ENCODE data around the gene MAGEB17. TPM values are rescaled to one million over a fixed set of nuclear protein-coding genes. Genes with fewer than 3 reads are reported as not detected.
A peak's percentile ranks its signal among the peaks of the same experiment; 100 is the strongest.

The MAGEB17 gene
- total RNA-seq, 1 donor, result not detected

DNA sequence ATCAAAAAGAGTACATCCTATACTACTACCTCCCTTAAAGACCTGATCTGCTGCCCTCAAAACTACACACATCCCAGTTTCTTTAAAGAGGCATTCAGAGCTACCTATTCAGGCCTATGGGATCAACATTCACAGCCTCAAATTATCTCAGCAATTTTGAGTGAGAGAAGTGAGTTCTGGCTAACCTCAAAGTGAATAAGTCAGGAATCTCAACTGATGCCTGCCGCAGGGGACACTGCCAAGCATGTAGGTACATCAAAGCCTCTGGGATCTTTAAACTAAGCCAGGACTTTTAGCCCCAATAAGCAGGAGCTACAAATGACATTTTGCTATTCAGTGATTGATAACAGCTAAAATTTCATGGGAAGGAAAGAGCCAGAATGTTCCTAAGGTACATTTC lies 32.3 kb upstream of the MAGEB17 start:
- Histone ChIP-seq H2AFZ (ENCODE audit: low read length) (no peak overlapping the region), H3K27ac (ENCODE audit: low read depth, low read length) (no peak overlapping the region), H3K4me3 (ENCODE audit: insufficient read depth, low read length) (no peak overlapping the region)

DNA sequence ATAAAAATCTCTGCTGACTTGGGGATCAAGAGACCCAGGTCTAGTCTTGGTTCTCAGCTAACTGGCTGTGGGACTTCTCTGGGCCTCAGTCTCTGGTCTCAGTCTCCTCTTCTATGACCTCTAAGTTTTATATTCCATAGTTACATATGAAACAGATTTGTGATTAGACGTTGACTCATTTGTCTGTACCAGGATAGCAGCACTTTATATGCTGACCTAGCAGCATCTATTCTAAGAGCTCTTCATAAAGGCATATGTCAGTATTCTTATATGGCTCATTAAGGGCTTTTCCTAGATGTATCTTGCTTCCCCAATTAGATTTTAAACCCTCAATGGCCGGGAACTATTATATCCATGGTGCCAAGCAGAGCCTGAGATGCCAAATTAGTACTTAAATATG lies 31.2 kb upstream of the MAGEB17 start:
- DNase-seq (ENCODE audit: insufficient read length, low spot score, missing footprints), result no peak
- Histone ChIP-seq H3K4me3 (ENCODE audit: insufficient read depth, low read length) (no peak overlapping the region), H3K79me2 (ENCODE audit: insufficient read depth, low read length) (no peaks in the 10 kb centered on the region), H4K20me1 (ENCODE audit: insufficient read depth, low read length) (no peaks in the 10 kb centered on the region), H3K9me3 (ENCODE audit: low read depth, low read length) (no peaks in the 10 kb centered on the region), H3K4me2 (ENCODE audit: insufficient read depth, low read length) (no peak overlapping the region), H3K4me1 (ENCODE audit: insufficient read depth, low read length) (no peaks in the 10 kb centered on the region), H3K27ac (ENCODE audit: low read depth, low read length) (no peak overlapping the region), H2AFZ (ENCODE audit: low read length) (no peak overlapping the region), H3K36me3 (ENCODE audit: insufficient read depth, low read length) (no peaks in the 10 kb centered on the region), H3K27me3 (ENCODE audit: insufficient read depth, low read length) (peaks cover 43% of the 10 kb centered on the region)
- TF ChIP-seq, protein P1, sequence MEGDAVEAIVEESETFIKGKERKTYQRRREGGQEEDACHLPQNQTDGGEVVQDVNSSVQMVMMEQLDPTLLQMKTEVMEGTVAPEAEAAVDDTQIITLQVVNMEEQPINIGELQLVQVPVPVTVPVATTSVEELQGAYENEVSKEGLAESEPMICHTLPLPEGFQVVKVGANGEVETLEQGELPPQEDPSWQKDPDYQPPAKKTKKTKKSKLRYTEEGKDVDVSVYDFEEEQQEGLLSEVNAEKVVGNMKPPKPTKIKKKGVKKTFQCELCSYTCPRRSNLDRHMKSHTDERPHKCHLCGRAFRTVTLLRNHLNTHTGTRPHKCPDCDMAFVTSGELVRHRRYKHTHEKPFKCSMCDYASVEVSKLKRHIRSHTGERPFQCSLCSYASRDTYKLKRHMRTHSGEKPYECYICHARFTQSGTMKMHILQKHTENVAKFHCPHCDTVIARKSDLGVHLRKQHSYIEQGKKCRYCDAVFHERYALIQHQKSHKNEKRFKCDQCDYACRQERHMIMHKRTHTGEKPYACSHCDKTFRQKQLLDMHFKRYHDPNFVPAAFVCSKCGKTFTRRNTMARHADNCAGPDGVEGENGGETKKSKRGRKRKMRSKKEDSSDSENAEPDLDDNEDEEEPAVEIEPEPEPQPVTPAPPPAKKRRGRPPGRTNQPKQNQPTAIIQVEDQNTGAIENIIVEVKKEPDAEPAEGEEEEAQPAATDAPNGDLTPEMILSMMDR (IDR thresholded peaks at IDR 0.05; ENCODE audit: extremely low read depth, low read depth, low read length), result no peak

More for the DNA sequence above, 32.3 kb upstream of the MAGEB17 start:
- no peak for DNase-seq (ENCODE audit: insufficient read length, low spot score, missing footprints)
- no peaks in the 10 kb centered on the region for H3K79me2 ChIP-seq (ENCODE audit: insufficient read depth, low read length)
- TF ChIP-seq, protein P1 (IDR thresholded peaks at IDR 0.05; ENCODE audit: extremely low read depth, low read depth, low read length), result no peak
- no peak overlapping the region for H3K4me2 ChIP-seq (ENCODE audit: insufficient read depth, low read length)
- no peaks in the 10 kb centered on the region for H3K9me3 ChIP-seq (ENCODE audit: low read depth, low read length)
- H4K20me1 ChIP-seq (ENCODE audit: insufficient read depth, low read length), result no peaks in the 10 kb centered on the region
- no peaks in the 10 kb centered on the region for H3K4me1 ChIP-seq (ENCODE audit: insufficient read depth, low read length)
- H3K27me3 ChIP-seq (ENCODE audit: insufficient read depth, low read length), result peaks cover 52% of the 10 kb centered on the region
- no peaks in the 10 kb centered on the region for H3K36me3 ChIP-seq (ENCODE audit: insufficient read depth, low read length)

DNA sequence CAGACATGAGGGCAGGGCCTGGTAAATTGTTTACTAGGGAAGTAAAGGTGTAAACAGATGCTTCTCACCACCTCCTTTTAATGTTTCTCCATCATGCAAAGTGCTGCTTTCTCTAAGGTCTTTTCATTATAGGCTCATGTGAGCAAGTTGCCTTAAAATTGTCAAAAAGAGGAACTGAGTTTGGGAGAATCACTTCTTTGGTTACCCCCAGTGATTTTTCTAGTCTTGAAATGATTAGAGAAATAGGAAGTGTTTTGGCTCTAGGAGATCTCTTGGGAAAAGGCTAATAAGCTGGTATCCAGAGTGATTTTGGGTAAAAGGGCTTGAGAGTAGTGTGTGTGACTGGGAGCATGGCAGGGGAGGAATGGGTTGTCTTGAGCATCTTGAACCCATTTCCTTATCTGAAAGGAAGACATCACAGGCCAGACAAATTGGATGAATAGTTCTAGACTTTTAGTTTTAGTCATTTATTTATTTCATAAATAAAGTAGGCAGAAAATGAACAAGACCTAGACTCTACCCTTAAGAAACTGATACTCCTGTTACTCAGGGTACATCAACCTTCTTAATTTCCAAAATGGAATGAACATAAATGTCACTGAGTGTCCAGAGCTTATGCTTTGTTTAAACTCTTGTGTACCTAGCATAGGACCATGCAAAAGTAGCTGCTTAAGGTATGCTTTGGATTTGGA lies 29.7 kb upstream of the MAGEB17 start:
- TF ChIP-seq, protein P1 (IDR thresholded peaks at IDR 0.05; ENCODE audit: extremely low read depth, low read depth, low read length), result no peak
- Histone ChIP-seq H3K4me2 (ENCODE audit: insufficient read depth, low read length) (no peak overlapping the region), H2AFZ (ENCODE audit: low read length) (no peak overlapping the region), H3K79me2 (ENCODE audit: insufficient read depth, low read length) (no peaks in the 10 kb centered on the region), H3K4me3 (ENCODE audit: insufficient read depth, low read length) (no peak overlapping the region), H3K27me3 (ENCODE audit: insufficient read depth, low read length) (peaks cover 29% of the 10 kb centered on the region), H3K9me3 (ENCODE audit: low read depth, low read length) (no peaks in the 10 kb centered on the region), H3K4me1 (ENCODE audit: insufficient read depth, low read length) (no peaks in the 10 kb centered on the region), H3K36me3 (ENCODE audit: insufficient read depth, low read length) (no peaks in the 10 kb centered on the region), H4K20me1 (ENCODE audit: insufficient read depth, low read length) (no peaks in the 10 kb centered on the region), H3K27ac (ENCODE audit: low read depth, low read length) (no peak overlapping the region)
- no peak for DNase-seq (ENCODE audit: insufficient read length, low spot score, missing footprints)

- Histone ChIP-seq H3K9me3 (ENCODE audit: low read depth, low read length) (no peaks in the 10 kb centered on the region), H3K4me2 (ENCODE audit: insufficient read depth, low read length) (no peak overlapping the region), H3K4me3 (ENCODE audit: insufficient read depth, low read length) (no peak overlapping the region), H3K27me3 (ENCODE audit: insufficient read depth, low read length) (peaks cover 26% of the 10 kb centered on the region), H3K4me1 (ENCODE audit: insufficient read depth, low read length) (no peaks in the 10 kb centered on the region), H3K27ac (ENCODE audit: low read depth, low read length) (no peak overlapping the region), H3K36me3 (ENCODE audit: insufficient read depth, low read length) (no peaks in the 10 kb centered on the region), H2AFZ (ENCODE audit: low read length) (no peak overlapping the region), H4K20me1 (ENCODE audit: insufficient read depth, low read length) (no peaks in the 10 kb centered on the region), H3K79me2 (ENCODE audit: insufficient read depth, low read length) (no peaks in the 10 kb centered on the region)
- TF ChIP-seq, protein P1 (IDR thresholded peaks at IDR 0.05; ENCODE audit: extremely low read depth, low read depth, low read length), result peak; percentile 16
- DNase-seq (ENCODE audit: insufficient read length, low spot score, missing footprints), result no peak
These were observed 29.2 kb upstream of the MAGEB17 start for GRCh38 chrX:16138108-16138427.

Data from osteoblast (primary cell).